HG03045 (cell line): ENCODE results near the gene SLC5A10.
"Not testable (repeated sequence)": the region's sequence is repeated elsewhere in the genome, so short reads cannot be mapped to it uniquely, and the experiment has no call there.

Experiments used
- ATAC-seq: cut with Tn5 transposase; IDR thresholded peaks from one replicate; pipeline ENCODE4 v1.9.1; 2021; ENCODE audit warnings: mild to moderate bottlenecking, moderate library complexity; ENCODE audit not compliant: unreplicated experiment

SLC5A10 gene

GRCh38 chr17:18951941-18952842 lies at the start of gene SLC5A10:
Gene SLC5A10, plus strand, starts transcription at chr17:18952165. Its CDS starts 41 bp downstream, at chr17:18952206.
- no peak for ATAC-seq

GRCh38 chr17:18904482-18904881 lies 47.5 kb upstream of the SLC5A10 start:
- ATAC-seq, result no peak

DNA sequence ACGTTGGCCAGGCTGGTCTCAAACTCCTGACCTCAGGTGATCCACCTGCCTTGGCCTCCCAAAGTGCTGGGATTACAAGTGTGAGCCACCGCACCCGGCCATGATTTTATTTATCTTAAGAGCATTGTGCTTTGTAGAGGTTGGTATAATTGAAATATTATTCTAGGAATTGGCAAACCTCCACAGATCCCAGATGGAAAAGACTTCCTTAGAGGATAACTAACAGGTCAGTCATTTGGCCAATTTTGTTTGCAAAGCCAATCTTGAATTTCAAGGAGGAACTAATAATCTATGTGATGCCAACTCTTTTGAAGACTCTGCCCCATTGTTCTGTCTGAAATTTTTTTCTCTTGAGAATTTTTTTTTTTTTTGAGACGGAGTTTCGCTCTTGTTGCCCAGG lies 46.7 kb upstream of the SLC5A10 start:
- no peak for ATAC-seq

- no peak for ATAC-seq
Observed at GRCh38 chr17:18910326-18910725, 41.6 kb upstream of the SLC5A10 start.

DNA sequence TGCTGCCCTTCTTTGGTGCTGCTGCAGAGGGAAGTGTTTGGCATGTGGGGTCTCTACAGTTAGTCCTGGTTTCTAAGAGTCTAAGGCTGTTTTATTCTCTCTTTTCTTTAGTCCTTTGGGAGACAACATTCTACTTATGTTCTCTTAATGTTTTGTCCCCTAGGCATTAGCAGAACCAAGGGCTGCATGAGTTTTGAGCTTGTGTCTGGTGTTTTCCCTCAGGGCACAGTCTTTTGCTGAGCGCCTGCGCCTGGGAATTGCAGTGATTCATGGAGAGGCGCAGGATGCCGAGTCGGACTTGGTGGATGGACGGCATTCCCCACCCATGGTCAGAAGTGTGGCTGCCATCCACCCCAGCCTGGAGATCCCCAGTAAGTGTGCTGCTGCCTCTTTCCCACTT lies 41.1 kb upstream of the SLC5A10 start:
- ATAC-seq, result no peak

DNA sequence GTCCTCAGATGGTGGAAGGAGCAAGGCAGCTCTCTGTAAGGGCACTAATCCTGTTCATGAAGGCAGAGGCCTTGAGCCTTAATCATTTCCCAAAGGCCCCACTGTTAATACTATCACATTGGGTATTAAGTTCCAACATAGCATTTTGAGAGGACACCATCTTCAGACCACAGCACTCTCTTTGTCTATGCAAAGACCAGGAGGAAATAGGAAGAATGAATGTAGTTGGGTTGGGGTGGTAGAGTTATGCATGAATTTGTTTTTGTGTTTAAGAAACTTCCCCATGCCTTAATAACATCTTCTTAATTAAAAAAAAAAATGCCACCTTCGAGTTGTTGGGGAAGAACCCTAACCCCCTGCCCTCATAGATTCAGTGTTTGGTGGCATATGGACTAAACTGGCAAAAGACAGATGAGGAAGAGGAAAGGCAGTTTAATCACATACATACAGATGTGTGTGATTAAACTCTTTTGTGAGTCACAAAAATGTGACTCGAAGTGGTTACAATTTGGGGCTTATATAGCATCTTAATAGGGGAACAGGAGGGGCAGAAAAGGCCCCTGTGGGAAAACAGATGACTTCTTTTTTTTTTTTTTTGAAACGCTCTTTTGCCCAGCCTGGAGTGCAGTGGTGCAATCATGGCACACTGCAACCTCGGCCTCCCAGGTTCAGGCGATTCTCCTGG lies 35.0 kb upstream of the SLC5A10 start:
- ATAC-seq, result no peak

- ATAC-seq, result no peak
Observed at GRCh38 chr17:18917506-18918032, 34.4 kb upstream of the SLC5A10 start.

DNA sequence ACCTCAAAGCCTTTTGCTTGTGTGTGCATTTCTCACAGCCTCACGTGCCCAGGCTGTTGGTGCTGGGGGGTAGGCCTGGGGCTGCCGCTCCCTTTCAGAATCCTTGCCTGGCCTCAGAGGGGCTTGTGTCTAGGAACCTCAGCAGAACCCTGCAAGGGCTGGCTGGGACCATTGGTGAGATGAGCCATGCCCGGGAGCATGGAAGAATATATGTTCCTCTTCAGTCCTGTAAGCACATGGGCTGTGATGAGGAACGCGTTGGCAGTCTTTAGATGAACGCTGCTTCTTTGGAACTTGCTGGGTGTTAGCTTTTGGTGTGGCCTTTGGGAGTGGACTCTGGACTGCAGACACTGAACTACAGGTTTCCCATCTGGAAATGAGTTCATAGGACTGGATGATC lies 32.0 kb upstream of the SLC5A10 start:
- no peak for ATAC-seq

DNA sequence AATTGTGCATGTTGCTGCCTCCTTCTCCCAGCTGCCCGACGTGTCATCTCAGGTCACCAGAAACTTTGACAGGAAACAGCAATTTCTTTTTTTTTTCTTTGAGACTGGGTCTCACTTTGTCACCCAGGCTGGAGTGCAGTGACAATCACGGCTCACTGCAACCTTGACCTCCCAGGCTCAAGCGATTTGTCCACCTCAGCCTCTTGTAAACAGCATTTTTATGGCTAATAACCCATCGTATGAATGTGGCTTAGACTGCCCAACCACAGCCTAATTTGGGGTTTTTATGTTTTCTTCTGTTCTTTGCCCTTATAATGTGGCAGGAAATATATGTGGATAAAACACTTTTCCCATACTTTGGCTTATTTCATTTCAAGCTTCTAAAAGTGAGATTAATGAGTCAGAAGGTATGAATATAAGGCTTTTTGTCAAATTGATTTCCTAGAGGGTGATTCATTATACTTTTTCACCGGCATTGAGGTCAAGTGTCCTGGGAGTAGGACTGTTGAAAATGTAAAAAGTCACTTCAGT lies 31.0 kb upstream of the SLC5A10 start:
- ATAC-seq, result no peak

DNA sequence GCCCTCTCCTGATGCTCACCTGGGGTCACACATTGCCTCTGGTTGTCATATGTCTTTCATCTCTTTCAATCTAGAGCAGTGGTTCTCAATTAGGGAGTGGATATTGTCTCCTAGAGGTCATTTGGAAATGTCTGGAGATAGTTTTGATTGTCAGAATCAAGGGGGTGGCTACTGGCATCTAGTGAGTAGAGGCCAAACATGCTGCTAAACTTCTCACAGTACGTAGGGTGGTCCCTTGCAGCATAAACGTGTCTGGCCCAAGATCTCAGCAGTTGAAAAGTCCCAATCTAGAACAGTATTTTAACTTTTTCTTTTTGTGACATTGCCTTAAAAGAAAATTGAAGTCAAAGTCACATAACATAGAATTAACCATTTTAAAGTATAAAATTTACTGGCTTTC lies 30.5 kb upstream of the SLC5A10 start:
- no peak for ATAC-seq

GRCh38 chr17:18921912-18922451 lies 30.0 kb upstream of the SLC5A10 start:
- ATAC-seq, result peak; percentile 48

GRCh38 chr17:18922596-18922995 lies 29.4 kb upstream of the SLC5A10 start:
- not testable (repeated sequence) for ATAC-seq

DNA sequence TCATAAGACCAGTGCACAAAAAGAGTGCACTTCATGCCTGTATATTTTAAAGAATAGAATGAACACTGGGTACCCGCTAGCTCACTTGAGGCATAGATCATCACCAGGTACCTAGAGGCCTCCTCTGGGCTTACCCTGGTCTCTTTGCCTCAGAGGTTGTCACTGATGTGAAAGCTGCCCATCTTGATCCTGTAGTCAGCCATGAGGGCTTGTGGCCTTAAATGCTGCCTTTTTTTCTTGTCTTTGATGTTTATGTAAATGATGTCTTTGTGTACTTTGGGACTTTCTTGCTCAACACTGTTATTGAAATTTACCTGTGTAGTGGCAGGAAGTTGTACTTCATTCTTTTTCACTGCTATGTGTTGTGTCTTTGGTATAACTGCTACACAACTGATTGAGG lies 26.8 kb upstream of the SLC5A10 start:
- ATAC-seq, result no peak

DNA sequence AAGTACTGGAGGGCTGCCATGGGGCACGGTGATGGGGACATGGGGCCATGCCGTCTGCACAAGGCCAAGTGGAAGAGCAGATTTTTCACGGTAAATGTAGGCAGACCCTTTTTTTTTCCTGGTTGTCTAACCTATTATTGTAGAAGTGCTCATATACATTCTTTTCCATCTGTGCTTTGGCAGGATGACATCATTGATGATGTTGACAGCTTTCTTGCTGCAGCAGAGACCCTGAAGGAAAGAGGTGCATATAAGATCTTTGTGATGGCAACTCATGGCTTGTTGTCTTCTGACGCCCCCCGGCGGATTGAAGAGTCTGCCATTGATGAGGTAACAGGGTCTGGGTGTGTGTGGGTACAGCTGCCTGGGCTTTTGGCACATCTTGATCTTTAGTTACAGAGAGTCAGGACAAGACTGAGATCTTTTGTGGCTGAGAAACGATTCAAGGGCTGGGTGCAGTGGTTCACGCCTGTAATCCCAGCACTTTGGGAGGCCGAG lies 23.3 kb upstream of the SLC5A10 start:
- no peak for ATAC-seq

- no peak for ATAC-seq
Observed at GRCh38 chr17:18932360-18933055, 19.5 kb upstream of the SLC5A10 start.

DNA sequence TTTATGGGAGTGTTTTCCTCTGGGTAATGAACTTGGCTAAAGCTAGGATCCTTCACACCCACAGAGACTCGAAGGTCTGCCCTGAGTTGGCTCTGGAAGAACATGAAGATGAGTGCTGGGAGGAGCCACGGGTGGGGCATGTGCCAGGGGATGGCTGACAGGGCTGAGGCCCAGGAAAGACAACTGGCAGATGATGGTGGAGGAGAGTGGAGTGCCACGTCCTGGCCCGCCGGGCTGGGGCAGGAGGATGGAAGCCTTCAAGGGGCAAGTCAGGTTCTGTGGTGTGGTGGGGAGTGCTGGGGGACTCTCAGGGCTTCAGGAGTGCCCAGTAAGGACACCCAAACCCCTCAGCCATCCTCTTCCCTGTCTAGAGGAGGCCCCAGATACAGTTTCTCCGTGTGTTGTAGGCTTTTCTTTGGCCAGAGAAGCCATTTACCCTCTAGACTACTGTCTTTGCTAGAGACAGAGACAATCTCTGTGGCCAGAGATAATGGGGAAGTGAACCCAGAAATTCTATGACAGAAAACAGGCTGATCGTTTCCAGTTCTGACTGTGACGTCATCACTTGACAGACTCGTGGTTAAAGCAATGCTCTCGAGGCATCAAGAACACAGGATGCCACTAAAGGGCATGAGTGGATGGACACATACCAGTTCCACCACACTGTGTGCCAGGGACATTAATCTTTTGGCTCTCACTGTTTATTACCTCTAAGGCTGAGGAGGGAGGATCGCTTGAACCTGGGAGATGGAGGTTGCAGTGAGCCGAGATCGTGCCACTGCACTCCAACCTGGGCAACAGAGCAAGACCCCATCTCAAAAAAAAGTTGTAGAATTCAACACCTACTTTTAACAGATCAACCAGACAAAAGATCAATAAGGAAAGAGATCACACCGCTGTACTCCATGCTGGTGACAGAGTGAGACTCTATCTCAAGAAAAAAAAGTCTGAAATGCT lies 18.6 kb upstream of the SLC5A10 start:
- no peak for ATAC-seq

- ATAC-seq, result no peak
Observed at GRCh38 chr17:18937981-18938691, 13.8 kb upstream of the SLC5A10 start.

DNA sequence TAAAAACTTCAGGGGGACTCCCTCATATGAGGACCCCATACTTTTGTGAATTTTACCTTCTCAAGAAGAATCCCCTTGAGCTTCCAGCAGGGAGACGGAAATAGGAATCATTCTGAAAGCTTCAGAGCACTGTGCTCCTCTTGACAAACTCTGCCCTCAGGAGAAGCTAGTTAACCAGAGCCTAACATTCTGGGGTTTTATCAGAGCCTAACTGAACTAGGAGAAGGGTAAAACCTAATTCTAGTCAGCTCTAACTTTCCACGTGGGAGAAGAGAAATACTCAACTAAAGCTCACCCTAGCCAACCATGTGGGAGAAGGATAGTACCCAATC lies 13.3 kb upstream of the SLC5A10 start:
- ATAC-seq, result no peak

GRCh38 chr17:18944646-18945045 lies 7.3 kb upstream of the SLC5A10 start:
- ATAC-seq, result no peak
